ENCODE measurements around the gene DUSP22.

Gene DUSP22

DNA sequence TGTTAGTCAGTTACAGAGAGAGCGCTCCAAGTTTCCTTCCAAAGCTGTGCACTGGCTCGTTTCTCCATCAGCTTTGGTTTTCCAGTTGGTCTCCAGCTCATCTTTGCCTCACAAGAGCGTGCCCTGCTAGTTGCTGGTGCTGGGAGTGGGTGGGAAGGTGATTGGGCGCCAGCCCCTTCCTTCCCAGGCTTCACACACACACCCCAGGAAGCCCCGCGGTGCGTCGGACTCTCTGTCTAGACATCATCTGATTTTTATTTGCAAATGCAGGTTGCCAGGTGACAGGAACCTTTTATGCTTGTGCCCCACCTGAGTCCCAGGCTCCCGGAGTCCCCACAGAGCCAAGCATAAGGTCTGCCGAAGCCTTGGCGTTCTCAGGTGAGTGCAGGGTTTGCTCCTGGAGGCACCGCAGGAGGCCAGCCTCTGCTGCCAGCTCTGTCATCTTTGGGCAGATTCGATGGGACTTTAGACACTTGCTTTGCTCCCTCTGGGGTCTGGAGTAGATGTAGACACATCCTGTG is 106.3 kb downstream of the DUSP22 start:
- no peak for DNase-seq

DNA sequence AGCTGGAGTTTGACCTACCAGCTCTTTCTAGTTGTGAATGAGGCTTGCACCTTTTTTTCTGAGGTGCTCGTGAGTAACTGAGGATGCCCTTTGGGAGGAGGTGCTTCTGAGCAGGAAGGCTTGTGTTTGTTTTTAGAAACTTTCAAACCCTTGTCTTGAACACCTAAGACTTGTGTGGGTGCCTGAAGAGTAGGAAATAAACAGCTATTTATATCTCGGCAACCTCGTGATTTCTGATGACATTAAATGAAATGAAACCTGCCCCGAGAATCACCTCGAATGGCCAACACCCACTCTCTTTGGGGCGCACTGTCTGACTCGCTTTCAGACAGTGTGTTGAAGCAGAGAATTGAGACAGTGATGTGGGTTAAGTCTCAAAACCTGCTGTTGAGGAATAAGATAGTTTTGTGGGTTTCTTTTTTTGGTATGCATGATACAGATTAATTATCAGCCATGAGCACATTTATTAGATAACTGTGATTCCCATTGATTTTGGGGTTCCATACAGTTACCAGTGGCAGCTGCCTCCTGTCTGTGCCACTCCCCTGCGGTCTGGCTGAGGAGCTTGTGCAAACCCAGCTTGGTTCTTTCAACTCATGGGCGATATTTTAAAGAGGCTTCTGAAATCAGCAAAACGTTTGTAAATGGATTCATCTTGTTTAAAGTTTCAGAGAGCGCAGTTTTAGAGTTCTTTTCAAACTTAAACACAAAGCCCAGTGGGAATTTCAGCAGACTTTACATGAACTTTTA is 107.7 kb downstream of the DUSP22 start:
- DNase-seq: no peak

DNA sequence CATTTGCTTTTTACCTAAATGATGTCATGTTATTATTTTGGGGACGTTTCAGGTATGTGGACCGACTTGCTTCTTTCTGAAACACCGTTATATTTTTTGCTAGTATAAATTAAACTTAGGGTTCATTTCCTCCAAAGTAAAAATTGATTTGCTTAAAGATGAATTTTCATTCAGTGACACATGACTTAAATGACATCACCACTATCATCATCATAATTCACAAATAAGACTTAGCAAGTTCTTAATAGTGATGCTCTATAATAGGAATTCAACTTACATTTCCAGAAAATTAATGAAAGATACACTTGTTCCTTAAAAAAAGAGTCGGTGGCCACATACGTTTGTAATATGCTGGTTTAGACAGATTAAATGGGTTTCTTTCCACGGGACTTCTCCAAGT is 108.5 kb downstream of the DUSP22 start:
- no peak for DNase-seq
